HG03097 (cell line): ENCODE results near the gene LRRC49.

Experiments used
- ATAC-seq: cut with Tn5 transposase; IDR thresholded peaks from one replicate; pipeline ENCODE4 v1.9.1; 2021; ENCODE audit not compliant: unreplicated experiment, low FRiP score

The LRRC49 gene

DNA sequence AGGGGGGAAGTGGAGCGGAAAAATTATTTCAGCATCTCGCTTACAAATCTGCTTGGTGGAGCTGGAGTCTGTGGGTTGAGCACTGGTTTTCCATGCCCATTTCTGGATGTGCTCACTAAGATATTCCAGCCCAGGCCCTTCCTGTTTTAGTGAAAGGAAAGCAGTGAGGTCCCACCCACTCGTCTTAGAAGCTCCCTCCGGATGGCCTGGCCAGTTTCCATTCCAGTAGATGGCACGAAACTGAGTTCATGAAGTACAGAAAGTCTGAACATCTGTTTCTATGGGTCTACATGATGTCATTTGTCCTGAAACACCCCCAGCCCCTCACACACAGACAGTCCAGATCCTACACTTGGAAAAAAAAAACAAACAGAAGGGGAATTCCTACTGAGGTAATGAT lies 190.7 kb downstream of the LRRC49 start:
- no peak for ATAC-seq

DNA sequence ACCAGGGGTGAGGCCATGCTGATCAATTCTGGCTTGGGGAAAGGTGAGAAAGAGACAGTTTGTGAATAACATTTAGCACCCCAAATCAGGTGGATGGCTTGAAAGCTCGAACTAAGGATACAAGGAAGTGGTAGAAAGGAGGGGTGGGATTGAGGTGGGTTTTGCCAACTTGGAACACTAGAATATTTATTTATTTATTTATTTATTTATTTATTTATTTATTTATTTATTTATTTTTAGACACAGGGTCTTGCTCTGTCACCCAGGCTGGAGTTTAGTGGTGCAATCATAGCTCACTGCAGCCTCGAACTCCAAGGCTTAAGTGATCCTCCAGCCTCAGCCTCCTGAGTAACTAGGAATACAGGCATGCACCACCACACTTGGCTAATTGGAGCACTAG lies 191.6 kb downstream of the LRRC49 start:
- ATAC-seq, result no peak

DNA sequence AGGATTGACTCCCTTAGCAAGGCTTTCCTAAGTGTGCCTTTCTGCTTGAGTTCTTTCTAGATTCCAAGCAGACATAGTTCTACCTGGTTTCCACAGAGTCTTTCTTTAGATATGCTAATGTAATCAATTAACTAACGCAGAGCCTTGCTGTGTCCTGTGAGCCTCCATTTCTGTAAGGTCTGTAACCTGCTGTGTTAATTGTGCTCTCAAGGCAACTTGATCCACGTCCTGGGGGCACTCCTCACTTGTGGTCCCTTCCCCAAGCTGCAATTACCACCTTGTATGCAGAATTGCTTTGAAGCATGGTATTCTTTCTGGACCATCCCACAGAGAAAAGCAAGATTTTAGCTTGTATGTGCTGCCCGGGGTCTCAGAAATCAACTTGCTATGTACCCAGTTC lies 193.2 kb downstream of the LRRC49 start:
- no peak for ATAC-seq

DNA sequence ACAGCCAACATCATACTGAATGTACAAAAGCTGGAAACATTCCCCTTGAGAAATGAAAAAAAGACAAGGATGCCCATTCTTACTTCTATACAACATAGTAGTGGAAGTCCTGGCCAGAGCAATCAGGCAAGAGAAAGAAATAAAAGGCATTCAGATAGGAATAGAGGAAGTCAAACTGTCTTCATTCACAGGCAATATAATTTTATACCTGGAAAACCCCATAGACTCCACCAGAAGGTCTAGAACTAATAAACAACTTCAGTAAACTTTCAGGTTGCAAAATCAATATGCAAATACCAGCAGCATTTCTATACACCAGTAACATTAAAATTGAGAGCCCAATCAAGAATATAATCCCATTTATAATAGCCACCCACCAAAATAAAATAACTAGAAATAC lies 195.5 kb downstream of the LRRC49 start:
- ATAC-seq, result no peak

DNA sequence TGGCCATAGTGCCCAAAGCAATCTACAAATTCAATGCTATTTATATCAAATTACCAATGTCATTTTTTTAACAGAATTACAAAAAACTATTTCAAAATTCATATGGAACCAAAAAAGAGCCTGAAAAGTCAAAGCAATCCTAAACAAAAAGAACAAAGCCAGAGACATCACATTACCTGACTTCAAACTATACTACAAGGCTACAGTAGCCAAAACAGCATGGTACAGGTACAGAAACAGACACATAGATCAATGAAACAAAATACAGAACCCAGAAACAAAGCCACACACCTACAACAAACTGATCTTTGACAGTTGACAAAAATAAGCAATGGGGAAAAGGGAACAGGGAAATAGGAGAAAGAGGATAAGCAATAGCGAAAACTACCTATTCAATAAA lies 196.1 kb downstream of the LRRC49 start:
- no peak for ATAC-seq

DNA sequence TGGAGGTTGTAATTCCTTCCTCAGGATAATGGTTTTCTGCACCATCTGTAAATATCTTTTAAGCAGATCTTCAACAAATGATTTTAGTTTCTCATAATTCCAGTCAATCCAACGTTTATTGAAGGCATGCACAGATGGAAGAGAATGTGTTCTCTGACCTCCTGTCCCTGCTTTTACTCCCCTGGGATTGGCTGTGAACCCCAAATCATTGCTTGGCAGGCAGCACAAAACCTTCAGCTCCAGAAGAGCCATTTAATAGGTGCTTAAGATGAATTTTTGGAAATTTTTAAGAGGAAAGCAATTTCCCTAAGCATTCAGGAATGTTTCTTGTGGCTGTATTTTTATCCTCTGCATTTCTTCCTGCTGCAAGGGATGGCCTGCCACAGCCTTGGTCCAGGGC lies 197.2 kb downstream of the LRRC49 start:
- ATAC-seq, result no peak

DNA sequence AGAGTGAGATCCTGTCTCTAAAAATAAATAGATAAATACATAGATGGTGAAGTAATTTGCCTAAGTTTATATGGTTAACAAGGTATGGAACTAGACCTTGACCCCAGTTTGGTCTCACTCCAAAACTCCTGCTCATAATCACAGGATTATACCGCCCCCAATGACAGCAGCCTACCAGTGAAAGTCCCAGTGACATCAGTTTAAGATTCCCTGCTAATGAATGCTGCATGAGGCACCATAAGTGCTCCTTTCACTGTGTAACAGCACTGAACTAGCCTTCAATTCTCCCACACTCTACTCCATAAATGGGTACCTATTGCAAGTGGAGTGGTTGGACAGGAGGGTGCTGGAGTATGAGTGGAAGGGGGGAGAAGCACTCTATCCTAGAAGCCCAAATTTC lies 199.0 kb downstream of the LRRC49 start:
- no peak for ATAC-seq

DNA sequence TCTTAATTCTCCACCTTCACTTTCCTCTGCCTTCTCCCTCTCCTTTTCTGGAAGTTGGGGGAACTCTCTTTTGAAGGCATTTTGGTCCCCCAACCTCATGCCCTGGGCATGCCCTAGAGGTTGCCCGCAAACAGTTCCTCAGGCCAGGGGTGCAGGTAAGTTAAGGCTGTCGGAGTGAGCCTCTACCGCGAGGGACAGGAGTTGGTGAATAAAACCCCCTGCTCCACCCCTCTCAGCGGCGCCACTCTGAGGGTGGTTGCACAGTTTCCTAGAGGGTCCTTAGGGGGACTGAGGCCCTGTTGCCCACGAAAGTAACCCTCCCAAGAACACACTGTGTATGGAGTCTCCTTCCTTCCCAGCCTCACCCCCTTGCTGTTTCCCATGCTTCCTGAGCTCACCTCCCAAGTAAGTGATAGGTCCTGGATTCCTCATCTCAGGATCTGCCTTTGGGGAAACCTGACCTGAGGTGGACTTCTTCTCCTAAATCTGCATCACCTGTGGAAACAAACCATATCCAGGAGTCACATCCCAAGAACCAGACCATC lies 199.5 kb downstream of the LRRC49 start:
- ATAC-seq, result no peak

DNA sequence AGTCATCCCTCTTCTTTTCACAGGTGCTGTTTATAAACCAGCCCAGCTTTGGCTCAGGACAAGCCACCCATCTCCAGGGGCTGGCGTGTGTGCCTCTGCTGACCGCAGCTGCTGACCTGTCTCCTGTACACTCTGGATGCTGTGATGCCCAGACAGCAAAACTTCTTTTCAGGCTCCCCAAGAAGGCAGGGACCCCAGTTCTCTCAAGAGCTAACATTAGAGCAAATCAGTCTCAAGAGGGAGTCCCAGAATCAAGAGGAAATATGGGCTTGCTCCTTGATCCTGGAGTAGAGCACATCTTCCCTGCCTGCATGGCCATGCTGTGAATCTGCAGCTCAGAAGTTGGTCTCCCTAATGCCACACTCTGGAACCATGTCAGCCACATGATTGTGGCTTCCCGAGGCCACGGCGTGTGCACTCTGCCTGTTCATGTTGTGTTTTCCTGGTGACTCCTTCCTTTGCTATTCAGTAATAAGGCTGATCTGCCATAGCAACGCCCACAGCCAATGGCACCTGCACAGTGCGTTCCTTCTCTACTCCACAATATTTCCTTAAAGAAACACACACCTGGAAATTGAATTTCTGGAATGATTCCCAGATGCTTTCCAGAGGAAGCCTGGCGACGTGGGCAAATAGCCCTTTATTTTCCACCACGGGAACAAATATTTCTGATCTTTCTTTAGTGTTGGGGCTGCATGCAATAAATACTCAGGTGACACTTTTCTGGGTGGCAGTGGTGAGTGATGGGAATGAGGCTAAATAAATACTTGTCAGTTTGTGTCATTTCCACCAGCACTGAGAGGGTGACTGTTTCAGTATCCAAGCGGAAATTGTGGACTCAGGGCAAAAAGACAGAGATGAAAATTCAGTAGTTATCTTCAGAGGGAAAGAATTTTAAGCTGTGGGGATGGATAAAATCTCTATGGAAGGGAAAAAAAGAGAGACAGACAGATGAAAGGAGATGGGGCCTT lies 200.7 kb downstream of the LRRC49 start:
- ATAC-seq, result no peak

DNA sequence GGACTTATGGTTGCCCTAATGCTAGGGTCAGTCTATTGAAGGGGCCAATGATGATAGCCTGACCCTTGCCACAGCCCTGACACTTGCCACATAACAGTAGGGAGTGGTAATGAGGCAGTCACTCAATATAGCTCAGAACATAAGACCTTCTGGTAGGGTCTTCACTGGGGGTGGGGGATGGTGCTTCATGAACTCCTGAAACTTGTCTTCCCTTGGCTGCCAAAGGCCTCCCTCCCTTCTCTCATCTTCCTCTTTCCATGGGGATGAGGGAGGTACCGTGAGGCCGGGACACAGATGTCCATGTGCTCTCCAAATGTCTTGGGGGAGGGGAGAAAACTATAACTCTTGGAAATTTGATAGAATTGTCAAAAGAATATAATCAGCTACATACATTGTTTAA lies 201.5 kb downstream of the LRRC49 start:
- ATAC-seq, result no peak

DNA sequence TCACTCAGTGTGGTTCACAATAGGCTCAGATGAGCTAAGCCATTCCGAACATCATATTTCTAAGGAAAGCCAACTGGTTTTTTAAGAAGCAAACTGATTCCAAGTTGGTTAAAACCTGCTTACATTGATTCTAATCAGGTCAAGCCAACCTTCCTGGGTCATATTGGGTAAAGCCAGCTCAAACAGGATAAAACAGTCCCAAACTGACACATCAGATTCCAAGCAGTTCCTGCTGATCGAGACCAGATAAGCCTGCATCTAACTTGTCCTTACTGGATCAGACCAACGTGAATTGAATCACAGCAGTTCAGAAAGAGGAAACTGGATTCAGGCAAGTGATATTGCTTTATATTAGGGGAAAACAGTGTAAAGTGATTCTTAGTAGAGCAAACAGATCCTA lies 204.1 kb downstream of the LRRC49 start:
- ATAC-seq, result no peak

DNA sequence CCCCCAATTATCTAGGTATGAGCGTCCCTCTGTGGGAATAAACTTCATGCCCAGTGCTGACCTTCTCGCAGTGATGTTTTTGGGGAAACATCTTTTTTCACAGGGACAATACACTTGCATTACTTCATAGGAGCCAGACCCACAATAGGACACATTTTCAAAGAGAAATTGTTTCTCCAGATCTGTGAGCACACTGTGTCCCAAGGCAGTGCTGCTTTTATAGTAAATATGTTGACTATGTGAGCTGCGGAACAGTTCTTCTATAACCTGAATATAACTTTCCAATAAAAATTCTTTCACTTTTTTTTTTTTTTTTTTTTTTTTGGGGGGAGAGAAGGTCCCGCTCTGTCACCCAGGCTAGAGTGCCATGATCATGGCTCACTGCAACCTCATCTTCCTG lies 205.3 kb downstream of the LRRC49 start:
- ATAC-seq, result no peak

DNA sequence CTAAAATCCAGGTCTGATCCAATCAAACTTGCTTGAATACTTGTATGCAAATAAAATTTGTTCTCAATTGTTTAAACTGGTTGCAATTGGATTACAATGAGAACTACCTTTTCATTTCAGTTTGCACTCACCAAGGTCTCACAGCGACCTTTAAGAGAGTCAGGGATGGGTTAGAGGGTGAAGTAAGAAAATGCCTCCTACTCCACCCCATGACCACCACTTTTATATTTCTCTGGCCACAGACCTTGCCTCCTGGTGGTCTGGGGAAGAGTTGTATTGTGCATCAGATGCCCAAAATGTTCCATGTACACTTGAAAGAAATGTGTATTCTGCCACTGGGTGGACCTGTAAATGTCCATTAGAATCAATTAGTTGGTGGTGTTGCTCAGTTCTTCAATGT lies 206.3 kb downstream of the LRRC49 start:
- no peak for ATAC-seq
